NCI-H1694 treated with DMSO at 0.1 percent for 48 hours (cell line): Measurements from ENCODE around the gene USP6NL.

Experiments
- DNase-seq: peaks from one replicate; lab custom pipeline; 2025; lab: John Stamatoyannopoulos, UW

USP6NL gene

DNA sequence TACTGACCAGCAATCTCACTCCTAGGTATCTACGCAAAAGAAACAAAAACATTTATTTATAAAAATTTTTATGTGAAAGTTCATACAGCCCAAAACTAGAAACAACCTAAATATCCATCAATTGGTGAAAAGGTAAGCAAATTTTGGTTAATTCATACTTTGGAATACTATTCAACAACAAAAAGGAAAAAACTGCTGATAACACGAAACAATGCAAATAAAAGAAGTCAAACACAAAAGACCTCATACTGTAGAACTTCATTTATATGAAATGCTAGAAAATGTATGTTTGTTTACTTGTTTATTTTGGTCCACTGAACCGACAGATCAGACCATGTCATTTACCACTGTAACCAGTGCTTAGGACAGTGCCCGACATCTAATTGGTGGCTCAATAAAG lies 60.3 kb downstream of the USP6NL start:
- DNase-seq: no peak

DNA sequence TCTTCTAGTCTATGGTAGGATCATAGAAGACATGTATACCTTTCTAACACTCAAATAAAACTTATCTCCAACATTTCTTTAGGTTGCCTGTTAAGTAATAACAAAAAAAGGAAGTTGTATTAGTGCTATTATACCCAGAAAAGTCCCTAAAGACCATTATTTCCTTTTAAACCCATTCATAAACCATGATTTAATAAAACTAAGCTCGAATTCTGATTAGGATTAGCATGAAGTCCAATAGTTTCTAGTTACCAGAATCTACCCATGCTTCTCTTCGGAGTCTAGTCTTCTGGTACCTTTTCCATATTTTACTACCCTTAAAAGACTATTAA lies 62.7 kb downstream of the USP6NL start:
- DNase-seq: no peak

DNA sequence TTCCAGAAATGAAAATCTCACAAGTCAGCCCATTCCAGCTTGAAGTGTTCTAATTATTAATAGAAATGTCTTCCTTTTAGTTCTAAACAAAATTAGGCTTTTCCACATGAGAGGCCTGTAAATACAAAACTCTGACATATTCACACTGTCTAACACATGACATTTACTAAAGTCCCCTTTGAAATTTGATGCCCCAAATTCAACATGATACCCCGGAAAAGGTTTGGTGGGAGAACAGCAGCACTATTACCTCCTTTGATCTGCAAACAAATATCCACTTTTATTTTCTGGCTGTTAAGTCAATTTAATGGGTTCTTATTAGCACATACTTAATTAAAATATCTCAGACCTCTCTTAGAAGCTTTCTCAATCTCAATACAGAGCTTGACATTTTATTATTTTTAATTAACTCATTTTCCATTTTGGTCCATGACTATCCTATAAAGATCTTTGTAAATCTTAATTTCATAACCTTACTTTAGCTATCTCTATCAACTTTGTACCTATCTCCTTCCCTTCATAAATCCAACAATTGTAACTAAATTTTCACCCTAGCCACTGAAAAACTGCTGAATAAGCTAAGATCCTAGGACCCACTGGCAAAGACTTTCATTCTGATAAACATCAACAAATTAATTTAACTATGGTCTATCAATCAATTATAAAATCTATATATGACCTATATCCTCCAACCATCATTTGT lies 63.2 kb downstream of the USP6NL start:
- DNase-seq: no peak

DNA sequence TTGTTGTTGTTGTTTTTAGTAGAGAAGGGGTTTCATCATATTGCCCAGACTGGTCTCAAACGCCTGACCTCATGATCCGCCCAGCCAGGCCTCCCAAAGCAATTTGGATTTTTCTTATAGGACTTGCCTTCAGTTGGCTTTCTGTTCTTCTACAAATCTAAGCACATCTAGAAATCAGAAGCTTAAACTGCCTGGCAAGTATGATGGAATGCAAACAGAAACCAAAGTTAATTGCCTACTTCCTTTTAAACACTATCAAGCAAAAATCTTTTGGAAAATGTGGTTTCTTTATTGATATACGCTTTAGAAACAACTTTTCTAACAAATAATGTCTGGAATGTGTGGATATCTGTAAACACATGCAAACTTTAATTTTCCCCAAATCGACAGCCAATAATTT lies 64.9 kb downstream of the USP6NL start:
- no peak for DNase-seq

DNA sequence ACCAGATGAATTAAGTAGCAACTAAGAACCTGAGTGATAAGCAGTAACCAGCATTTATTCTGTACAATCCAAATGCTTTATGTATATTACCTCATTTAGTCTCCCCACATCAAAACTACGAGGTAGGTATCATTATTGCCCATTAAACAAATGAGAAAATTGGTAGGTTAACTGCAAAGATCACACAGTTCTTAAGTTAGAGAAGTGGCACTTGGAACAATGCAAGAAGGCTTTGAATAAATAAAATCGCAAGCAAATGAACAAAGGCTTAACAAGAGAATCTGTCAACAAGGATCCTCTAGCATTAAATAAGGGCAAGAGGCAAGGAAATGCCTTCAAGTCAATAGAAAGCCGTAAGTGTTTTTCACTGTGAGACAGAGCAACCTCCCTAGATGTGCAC lies 70.2 kb downstream of the USP6NL start:
- no peak for DNase-seq

DNA sequence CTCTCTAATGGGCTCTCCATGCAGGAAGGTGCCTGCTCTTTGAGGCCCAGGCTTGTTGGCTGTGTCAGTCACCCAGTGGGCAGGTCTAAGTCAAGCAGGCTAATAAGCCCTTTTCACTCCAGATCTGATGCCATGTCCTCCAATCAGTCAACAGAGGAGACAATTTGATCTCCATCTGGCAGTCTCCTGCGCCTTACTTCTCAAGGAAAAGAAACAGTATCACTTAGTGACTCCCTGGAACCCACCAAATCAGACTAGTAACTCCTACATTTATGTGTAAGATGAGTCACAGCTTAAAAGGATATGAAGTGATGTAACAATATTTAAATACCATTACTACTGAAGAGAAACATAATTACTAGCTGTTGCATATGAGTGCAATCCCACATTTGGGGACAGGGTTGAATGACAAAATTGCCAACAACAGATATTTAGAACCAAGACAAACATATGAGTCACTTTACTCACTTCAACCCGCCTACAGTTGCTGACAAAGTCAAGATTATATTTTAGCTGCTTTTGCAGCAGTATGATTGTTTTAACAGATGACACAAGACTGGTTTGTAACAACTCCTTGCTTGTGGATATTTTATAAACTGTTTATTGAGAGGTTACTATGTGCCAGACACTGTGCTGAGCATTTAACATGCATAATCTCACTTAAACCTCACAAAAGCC lies 72.1 kb downstream of the USP6NL start:
- no peak for DNase-seq

DNA sequence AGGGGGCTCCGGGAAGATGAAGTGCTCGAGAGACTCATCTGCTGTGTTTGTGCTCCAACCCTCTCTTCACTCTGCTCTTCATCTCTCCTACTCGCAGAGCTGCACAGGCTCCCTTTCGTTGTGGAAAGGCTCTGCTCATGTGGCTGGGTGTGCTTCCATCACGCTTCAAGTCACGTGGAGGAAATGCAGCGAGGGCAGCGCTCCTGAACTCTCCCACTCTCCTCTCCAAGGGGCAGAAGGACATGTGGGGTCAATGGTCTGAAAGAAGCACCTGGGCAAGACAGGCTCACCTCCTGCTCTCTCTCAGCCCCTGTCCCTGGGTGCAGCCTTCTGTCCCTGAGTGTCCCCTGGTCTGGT lies 72.6 kb downstream of the USP6NL start:
- DNase-seq: no peak

DNA sequence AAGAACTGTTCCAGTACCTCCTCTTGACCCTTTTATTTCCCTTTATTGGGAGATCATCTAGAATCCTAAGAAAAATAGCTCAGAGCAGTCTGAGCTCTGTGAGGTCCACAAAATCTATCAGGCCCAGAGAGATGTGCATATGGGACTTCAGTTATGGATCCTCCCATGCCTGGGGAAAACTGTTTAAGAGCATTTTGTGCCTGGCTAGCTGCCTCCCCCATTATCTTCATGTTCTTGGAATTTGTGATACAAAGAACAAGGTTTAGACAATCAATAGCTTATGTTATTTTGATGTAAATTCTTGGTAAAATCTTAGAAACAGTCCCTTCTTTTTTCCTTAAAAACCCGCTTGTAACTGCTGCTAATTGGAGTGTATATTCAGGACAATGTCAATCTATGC lies 75.2 kb downstream of the USP6NL start:
- no peak for DNase-seq

DNA sequence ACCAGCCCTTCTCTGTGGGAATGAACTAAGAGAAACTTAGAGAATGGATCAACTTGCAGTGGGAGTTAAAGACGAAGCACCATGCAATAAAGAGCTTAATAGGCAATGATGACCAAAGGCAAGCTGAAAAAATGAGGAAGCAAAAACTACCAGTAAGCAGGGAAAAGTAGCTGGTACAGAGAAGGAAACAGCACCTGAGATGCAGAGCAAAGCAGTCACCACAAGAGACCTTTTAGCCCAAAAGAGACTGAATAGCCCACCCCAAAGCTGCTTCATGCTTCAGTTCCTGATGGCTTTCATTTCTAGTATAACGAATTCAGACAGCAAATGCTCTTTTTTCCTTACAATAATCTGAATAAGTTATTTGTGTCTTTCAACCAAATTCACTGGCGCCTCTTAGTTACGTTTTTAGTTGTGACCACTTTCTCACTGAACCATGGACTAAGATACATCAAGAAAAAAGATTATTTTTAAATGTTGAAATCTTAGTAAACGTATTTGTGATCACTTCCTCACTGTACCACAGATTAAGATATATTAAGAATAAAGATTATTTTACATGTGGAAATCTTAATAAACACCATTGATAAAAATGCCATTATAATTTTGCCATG lies 76.0 kb downstream of the USP6NL start:
- no peak for DNase-seq

DNA sequence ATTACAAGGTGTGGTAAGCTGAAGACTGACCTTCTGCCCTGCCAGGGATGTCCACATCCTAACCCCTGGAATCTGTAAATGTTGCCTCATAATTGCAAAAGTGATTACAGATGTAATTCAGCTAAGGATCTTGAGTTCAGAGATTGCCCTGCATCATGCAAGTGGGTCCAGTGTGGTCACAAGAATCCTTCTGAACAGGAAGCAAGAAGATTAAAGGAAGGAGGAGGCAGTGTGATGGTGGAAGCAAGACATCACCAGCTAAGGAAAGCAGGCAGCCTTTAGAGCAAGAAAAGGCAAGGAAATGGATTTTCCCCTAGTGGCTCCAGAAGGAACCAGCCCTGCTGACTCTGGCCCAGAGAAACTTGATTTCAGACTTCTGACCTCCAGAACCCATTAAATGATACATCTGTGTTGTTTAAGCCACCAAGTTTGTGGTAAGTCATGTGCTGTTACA lies 78.1 kb downstream of the USP6NL start:
- DNase-seq: no peak

DNA sequence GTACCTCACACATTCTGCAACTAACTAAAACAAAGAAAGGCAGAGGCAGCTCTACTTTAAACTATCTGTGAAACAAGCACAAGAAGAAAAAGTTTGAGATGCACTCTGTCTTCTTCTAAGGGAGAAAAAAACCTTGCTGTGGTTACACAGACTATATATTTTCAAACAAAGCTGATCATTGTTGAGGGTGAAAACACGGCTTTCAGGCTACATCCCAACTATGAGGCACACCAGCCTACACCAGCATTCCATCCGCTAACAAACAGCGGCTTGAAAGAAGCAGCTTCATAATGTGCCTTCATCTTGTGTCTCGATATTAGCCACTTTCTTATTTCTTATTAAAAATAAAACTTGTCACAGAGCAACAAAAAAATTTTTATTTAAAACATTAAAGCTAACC lies 79.1 kb downstream of the USP6NL start:
- DNase-seq: no peak

DNA sequence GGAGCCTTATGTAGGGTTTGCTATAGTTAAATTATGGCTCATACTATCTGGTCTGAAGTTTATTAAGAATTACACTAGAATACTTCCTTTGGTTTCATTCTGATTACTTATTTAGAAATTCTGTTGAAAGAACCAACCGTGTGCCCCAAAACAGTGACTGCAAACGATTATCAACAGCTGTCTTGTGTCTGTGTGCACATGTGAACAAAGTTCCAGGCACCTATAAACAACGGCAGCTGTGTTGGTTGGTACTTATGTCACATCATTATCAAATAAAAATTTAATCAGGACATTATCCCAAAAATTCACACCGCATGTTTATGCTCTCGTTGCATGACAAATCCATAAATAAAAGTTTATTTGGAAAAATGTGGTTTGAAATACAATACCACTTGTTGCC lies 80.6 kb downstream of the USP6NL start:
- DNase-seq: no peak

DNA sequence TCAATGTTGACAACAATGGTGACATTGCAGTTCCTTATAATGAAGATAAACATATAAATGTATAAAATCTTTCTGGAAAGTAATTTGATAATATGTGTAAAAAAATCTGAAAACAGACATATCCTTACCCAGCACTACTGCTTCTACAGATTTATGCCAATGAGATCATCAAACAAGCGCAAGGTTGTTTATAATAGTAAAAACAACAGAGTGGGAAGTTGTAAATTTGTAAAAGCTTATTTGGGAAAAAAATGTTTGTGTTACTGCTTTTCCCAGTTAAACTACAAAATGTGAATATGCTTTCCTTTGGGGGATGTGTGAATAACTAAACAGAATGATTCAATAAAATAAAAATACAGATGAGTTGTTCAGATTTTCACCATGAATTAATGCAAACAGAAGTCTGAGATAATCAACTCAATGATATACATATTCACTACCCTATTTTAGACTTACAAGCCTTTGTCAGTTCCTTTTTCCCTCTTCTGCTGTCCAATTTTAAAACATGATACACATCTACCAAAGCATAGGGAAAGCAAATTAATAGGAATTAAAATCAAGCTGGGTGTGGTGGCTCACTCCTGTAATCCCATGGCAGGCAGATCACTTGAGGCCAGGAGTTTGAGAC lies 82.1 kb downstream of the USP6NL start:
- DNase-seq: no peak

DNA sequence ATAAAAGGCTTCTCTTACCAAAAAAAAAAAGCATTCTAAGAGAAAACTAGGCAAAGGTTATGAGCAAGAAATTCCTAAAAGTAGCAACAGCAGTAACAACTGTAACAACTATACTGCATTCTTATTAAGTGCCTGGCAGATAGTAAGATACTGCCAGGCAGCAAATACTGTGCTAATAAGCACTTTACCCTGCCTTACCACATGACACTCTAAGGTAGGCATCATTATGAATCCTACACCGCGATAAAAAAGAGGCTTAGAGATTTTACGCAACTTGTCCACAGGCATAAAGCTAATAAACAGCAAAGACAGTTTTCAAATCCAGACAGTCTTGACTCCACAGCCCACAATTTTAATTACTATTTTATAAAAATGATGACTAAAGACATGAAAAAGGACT lies 83.2 kb downstream of the USP6NL start:
- no peak for DNase-seq

DNA sequence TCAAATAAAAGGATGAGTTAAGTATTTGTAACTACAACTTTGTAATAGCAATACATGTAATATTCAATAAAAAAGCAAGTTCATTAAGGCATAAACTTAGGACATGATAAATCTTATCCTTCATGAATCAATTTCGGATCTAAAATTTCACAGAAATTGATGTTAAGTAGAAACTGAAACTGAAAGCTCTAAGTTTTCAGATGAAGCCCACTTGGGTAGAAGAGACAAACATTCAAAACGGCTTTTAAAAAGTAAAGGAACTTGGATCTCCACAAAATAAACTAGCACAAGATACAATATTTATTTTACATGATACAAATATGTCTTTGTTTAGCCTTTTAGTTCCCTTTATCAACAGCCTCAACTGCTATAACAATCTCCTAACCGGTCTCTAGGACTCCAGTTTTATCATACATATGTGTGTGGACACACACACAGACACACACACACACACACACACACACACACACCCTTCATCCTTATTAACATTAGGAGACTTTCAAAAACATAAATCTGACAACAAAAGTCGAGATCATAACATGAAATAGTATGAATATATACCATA lies 83.7 kb downstream of the USP6NL start:
- no peak for DNase-seq

DNA sequence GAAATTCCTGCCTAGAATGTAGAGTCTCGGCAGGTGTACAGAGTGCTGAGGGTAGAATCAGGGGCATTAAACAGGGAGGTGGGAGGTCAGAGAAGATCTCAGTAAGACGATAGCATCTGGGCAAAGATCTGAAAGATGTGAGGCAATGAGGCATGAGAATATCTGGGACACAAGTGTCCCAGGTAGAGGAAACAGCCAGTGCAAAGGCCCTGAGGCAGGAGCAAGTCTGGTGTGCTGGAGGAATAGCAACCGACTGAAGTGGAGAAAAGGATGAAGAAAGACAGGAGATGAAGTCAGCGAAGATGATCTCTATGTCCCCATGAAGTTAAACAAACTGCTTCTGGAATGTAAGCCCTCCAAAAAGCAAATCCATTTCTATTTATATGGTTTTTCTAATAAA lies 84.4 kb downstream of the USP6NL start:
- no peak for DNase-seq

DNA sequence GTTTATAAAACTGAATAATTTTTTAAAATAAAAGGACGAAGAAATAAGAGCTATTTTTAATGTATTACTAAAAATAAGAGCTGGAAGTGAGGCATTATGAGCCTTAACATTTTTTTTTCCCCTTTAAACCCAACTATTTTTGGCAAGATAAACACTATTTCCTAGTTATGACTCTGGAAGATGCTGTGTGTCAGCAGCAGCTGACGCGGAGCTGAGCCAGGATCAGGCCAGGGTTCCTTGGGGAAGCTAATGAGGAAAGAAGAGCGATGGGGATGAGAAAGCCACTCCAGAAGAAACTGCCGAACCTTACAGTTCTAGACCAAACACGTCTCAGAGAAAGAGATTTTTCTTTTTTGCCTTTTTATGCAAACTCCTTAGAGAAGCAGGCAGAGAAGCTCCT lies 85.9 kb downstream of the USP6NL start:
- DNase-seq: no peak

DNA sequence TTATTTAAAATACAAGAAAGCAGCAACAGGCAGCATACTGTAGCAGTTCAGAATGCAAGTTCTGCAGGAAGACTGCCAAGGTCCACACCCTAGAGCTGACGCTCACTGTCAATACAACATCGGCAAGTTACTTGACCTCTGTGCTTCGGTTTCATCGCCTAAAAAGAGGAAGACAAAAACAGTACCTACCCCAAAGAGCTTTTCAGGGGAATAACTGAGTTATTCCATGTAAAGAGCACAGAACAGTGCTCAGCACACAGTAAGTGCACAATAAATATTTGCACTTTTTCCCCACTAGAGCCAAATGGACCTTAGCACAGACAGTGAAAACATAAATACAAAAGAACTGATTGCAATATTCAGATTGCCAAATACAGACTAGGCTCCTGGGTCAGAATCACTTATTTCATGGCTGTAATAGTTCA lies 88.6 kb downstream of the USP6NL start:
- no peak for DNase-seq

DNA sequence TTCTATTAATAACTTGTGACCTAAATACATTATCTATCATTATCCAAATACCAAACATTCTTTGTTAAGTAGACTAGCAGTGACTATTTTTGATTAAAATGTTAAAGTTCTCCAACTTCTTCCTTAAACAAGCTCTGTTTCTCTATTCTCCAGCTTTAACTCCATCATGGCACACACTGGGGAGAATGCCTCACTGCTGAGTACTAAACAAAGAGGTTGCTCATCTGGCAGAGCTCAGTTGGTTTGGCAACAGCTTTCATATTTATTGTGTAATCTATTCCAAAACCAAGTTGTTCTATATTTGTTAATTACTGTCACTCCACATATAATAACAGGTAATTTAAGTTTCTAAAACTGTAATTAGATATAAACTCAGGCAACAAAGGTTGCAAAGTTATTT lies 89.6 kb downstream of the USP6NL start:
- no peak for DNase-seq

DNA sequence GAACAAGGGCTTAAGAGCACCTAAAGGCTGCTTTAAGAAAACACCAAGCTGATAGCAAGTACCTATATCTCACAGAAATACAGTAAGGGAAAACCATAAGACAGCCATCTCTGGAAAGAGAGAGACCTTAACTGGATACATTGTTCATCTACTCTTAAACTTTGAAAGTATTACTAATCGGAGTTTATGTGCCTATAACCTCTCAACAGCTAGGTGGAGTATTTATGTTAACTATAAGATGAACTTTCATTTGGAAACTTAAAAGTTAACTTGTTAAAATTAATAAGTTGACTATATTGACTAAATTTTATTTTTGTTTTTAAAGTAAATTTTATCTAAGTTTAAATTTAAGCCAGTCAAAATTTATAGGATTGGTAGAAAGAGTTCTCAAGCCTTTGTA lies 90.6 kb downstream of the USP6NL start:
- DNase-seq: no peak

DNA sequence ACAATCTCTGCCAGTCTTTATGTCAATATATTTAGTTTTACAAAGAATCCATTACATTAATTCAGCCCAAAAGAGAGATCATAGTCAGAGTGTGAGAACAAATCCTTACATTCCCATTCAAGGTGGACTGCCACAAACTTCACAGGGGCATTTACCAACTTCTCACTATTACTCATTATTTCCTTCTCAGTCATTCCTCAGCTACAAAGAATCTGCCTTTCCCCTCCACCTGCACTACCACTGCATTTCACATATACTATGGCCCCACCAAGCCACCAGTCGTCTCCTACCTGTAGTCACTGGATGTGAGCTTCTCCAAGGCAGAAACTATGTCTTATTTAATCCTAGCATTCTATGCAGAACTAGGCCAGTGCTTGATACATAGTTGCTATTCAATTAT lies 94.3 kb downstream of the USP6NL start:
- DNase-seq: no peak

DNA sequence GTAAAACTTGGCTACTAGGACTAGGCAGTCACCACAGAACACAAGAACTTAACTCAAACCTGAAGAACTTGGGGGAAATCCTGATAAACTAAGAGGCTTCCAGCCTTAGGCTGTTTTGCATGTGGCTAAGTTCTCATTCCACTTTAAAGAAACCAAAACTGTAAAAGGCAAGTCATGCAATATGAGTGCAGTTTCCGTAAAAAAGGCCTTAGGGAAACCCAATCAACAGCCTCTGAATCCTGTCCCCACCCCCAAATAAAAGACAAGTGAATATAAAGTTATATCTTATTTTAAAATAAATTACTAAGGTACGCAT lies 95.1 kb downstream of the USP6NL start:
- no peak for DNase-seq
